Measurements from ENCODE around the gene C19orf67. TPM values are rescaled to one million over a fixed set of nuclear protein-coding genes. Genes with fewer than 3 reads are reported as not detected.

The C19orf67 gene
- total RNA-seq, 1 experiment from 2014 or later: 0.39 TPM

DNA sequence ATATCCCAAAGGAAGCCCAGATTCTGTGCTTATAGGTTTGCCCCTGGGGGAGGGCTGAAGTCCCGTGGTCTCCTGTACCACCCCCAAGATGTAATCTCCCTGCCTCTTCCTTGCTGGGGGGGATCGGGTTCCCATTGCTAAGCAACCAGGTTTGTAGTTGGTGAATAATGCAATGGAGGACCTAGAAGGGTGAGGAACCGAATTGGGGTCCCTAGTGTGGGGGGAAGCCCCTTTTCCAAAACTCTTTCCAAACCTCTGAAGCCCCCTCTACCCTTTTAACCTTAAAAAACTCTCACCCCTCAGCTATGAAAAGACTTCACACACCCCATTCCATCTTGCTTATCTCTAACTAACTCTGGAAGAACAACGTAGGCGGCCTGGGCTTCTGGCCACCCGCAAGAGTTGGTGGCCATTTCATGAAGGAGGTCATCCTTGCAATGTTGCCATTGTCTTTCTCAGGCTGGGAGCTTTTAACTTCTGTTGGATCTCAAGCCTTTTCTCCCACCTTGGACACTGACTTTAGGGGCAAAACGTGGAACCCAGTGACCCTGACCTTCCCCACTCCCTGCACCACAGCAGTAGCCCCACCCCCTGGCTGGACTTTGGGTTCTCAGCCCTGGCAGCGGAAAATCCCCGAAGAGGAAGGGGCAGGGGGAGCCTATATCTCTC, 24.4 kb downstream of the C19orf67 start:
- no peaks in the 10 kb centered on the region; a peak in 1 of 5 replicates for H3K9me3 Mint-ChIP-seq
- H4K20me1 ChIP-seq (ENCODE audit: control insufficient read depth, insufficient read depth, insufficient read length): no peaks in the 10 kb centered on the region
- H2AK5ac ChIP-seq (ENCODE audit: insufficient read length, low read length): no peak overlapping the region
- DNase-seq: no peak
- no peak overlapping the region for H3K56ac ChIP-seq (ENCODE audit: insufficient read length, low read depth, low read length)
- no peak overlapping the region for H2AFZ ChIP-seq (ENCODE audit: low read length)
- no peak overlapping the region for H3K4me2 ChIP-seq (ENCODE audit: insufficient read depth, insufficient read length, low read length)
- H3K4me1 ChIP-seq (ENCODE audit: insufficient read depth, low read length): no peaks in the 10 kb centered on the region; the same call in 1 of the 2 replicates
- no CpG with 5 or more reads among the region's 9 CpGs for WGBS (ENCODE audit: extremely low coverage, insufficient read length, low lambda C conversion rate)
- no peak overlapping the region for H3K9ac ChIP-seq (ENCODE audit: extremely low read depth, insufficient read length, low read length)
- no peak overlapping the region for H4K5ac ChIP-seq (ENCODE audit: insufficient read length, low read depth, low read length)
- no peak overlapping the region for H2BK20ac ChIP-seq (ENCODE audit: low read depth, low read length, poor library complexity, severe bottlenecking)
- no peak overlapping the region for H3K4me3 Mint-ChIP-seq
- no peaks in the 10 kb centered on the region for H3K79me1 ChIP-seq (ENCODE audit: insufficient read depth, low read depth, low read length, poor library complexity, severe bottlenecking)
- peaks cover 8% of the 10 kb centered on the region for H3K27me3 ChIP-seq (ENCODE audit: insufficient read depth, low read length)
- no peak overlapping the region for H3K14ac ChIP-seq (ENCODE audit: insufficient read depth, low read length)
- no peak overlapping the region; a peak in 1 of 7 replicates for H3K27ac Mint-ChIP-seq
- peaks cover 43% of the 10 kb centered on the region for H3K27me3 Mint-ChIP-seq (ENCODE audit: low read depth)
- H3K23ac ChIP-seq (ENCODE audit: insufficient read length, low read depth, low read length): no peak overlapping the region
- no peak overlapping the region for H3T11ph ChIP-seq (ENCODE audit: low read length)
- H3K18ac ChIP-seq (ENCODE audit: insufficient read length, low read depth, low read length): no peak overlapping the region
- TF ChIP-seq, protein P1, sequence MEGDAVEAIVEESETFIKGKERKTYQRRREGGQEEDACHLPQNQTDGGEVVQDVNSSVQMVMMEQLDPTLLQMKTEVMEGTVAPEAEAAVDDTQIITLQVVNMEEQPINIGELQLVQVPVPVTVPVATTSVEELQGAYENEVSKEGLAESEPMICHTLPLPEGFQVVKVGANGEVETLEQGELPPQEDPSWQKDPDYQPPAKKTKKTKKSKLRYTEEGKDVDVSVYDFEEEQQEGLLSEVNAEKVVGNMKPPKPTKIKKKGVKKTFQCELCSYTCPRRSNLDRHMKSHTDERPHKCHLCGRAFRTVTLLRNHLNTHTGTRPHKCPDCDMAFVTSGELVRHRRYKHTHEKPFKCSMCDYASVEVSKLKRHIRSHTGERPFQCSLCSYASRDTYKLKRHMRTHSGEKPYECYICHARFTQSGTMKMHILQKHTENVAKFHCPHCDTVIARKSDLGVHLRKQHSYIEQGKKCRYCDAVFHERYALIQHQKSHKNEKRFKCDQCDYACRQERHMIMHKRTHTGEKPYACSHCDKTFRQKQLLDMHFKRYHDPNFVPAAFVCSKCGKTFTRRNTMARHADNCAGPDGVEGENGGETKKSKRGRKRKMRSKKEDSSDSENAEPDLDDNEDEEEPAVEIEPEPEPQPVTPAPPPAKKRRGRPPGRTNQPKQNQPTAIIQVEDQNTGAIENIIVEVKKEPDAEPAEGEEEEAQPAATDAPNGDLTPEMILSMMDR (conservative IDR thresholded peaks at IDR 0.05): no peak
- H4K91ac ChIP-seq (ENCODE audit: insufficient read length, low read depth, low read length): no peak overlapping the region
- H4K8ac ChIP-seq (replicated peaks; ENCODE audit: insufficient read length, low read depth, low read length): no peak overlapping the region
- H3K27ac ChIP-seq (ENCODE audit: insufficient read length, low read depth, low read length): no peak overlapping the region
- H2BK5ac ChIP-seq (ENCODE audit: insufficient read length, low read length): no peak overlapping the region
- H3K23me2 ChIP-seq (ENCODE audit: insufficient read length, low read depth, low read length, poor library complexity, severe bottlenecking): peaks cover 6% of the 10 kb centered on the region
- no peak overlapping the region for H2BK12ac ChIP-seq (ENCODE audit: insufficient read length, low read depth, low read length)
- H3K36me3 Mint-ChIP-seq (ENCODE audit: insufficient read depth in 1 of 3, low read depth in 3 of 3): no peaks in the 10 kb centered on the region
- H2BK15ac ChIP-seq (ENCODE audit: low read depth, low read length): no peak overlapping the region
- no peak overlapping the region for H3K4ac ChIP-seq (ENCODE audit: low read depth, low read length)
- no peak overlapping the region for H2BK120ac ChIP-seq (ENCODE audit: low read depth, low read length, poor library complexity, severe bottlenecking)
- peaks cover 9 to 23% of the 10 kb centered on the region in 2 experiments for H3K4me1 Mint-ChIP-seq
- no peaks in the 10 kb centered on the region for H3K9me3 ChIP-seq (ENCODE audit: control insufficient read depth, low read depth, low read length)
- no peaks in the 10 kb centered on the region for H3K79me2 ChIP-seq (ENCODE audit: insufficient read depth, low read length)

All from H9 (cell line).